ENCODE measurements around the gene TTC27.
"Not testable (repeated sequence)": the region's sequence is repeated elsewhere in the genome, so short reads cannot be mapped to it uniquely, and the experiment has no call there.

The TTC27 gene

DNA sequence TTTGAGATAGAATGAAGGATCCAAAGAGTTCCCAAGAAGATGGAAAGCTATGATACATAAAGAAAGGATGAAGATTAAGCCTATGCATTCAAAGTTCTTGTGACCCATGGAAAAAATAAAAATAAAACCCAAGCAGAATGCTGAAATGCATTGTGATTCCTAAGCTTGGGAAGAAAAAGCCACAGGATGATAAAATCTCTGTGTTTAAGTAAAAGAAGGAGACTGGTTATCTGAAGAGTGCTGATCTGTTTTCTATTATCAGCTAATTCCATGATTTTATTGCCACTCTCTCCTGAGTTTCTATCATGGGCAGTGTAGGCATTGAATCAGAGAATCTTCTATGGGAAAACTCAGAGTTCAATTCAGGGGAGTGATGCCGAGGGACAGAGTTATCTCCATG is 215.8 kb downstream of the TTC27 start:
- FAIRE-seq, result no peak
- DNase-seq (ENCODE audit: insufficient read length, low spot score), result no peak

DNA sequence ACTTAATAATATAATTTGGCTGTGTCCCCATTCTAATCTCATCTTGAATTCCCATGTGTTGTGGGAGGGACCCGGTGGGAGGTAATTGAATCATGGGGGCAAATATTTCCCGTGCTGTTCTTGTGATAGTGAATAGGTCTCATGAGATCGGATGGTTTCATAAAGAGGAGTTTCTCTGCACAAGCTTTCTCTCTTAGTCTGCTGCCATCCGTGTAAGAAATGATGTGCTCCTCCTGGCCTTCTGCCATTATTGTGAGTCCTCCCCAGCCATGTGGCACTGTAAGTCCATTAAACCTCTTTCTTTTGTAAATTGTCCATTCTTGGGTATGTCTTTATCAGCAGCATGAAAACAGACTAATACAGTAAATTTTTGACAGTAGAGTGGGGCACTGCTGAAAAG is 216.4 kb downstream of the TTC27 start:
- FAIRE-seq (no peak), DNase-seq (ENCODE audit: insufficient read length, low spot score) (no peak)

DNA sequence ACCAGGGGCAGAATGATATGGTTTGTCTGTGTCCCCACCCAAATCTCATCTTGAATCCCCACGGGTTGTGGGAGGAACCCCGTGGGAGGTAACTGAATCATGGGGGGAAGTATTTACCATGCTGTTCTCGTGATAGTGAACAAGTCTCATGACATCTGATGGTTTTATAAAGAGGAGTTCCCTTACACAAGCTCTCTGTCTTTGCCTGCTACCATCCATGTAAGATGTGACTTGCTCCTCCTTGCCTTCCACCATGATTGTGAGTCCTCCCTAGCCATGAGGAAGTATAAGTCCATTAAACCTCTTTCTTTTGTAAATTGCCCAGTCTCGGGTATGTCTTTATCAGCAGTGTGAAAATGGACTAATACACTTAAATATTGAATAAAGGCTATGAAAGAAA is 218.4 kb downstream of the TTC27 start:
- FAIRE-seq; DNase-seq (ENCODE audit: insufficient read length, low spot score): not testable (repeated sequence)

DNA sequence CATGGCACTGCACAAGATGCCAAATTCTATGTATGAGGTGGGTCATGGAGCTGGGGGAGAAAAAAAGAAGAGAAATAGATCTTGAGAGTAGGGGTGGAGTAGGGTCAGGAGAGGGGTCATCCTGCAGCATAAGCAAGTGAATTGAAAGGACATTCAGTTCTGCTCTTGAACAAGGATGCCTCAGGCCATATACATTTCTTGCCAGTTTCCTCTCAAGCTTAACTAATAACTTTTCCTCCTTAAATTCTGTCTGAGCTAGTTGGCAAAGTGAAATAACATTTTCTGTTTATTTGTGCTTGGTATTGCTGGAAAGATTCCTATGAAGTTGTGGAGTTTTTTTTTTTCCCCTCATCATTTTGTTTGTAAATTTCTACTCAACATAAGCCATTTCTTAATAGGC is 219.9 kb downstream of the TTC27 start:
- no peak for FAIRE-seq
- DNase-seq (ENCODE audit: insufficient read length, low spot score), result no peak

DNA sequence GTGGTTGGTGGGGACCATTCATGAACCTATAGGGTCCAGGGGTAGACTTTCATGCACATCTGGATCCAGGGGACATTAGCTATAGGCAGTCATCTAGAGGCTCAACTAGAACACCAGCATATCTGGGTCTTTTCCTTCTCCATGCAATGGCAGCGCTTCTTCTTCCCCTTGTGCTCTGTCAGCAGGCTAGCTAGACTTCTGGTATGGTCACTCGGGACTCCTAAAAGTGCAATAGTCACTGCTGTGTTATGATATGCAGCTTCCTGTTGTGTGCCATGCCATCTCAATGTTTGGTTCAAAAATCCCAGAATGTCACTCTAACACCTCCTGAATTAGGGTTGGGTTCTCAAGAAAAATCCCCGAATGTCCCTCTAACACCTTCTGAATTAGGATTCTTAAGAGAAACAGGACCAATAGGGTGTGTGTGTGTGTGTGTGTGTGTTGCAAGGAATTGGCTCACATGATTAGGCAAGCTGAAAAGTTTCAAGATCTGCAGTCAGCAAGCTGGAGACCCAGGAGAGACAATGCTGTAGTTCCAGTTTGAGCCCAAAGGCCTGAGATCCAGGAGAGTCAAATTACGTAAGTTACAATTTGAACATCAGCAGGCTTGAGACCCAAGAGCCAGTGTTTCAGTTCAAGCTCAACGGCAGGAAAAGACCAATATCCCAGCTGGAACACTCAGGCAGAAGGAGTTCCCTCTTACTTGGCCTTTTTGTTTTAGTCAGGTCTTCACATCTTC is 221.8 kb downstream of the TTC27 start:
- no peak for FAIRE-seq
- DNase-seq (ENCODE audit: insufficient read length, low spot score), result no peak

DNA sequence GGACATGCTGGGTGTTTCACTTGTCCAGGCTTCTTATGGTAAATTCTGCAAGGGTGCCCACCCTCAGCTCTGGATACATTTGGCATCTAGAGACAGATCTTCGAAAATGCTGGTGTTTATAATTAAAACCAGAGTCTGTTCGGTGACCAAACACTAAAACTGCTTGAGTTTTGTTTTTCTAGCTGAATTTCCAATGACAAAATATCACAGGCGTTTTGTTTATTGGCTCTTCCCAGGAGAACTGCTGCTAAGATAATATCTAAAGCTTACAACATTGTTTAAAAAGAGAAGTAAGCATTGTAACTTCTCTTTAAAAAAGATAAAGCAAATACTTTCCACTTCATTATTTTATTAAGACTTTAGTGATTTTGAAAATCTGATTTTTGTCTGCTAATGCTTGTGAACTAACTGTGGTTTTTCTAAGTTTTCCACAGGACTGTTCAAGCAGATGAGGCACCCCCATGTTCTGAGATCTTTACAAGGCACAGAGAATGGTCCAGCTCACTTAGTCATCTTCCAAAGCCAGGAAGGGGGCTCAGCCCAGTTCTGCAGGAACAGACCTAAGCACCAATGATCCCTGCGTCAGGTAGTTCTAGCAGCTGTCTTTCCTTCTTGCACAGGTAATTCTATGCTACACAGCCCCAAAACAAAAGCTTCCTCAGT is 224.1 kb downstream of the TTC27 start:
- FAIRE-seq (no peak), DNase-seq (ENCODE audit: insufficient read length, low spot score) (no peak)

DNA sequence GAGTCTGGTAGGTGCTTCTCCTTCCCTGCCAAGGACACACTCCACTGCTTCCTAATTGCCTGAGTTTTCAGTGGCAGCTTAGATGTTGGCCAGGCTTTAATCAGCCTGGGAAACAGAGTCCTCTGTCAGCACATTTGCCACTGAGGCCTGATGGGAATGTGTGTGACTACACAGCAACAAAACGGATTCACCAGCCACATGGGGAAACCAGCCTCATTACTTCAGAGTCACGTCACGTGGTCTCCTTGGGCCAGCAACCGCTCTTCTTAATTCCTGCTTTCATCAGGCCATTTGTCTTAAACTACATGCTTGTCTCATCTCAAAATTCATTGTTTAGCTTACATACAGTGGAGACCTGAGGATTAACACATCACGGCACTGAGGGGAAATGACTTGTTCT is 225.0 kb downstream of the TTC27 start:
- no peak for DNase-seq (ENCODE audit: insufficient read length, low spot score)
- FAIRE-seq, result no peak

DNA sequence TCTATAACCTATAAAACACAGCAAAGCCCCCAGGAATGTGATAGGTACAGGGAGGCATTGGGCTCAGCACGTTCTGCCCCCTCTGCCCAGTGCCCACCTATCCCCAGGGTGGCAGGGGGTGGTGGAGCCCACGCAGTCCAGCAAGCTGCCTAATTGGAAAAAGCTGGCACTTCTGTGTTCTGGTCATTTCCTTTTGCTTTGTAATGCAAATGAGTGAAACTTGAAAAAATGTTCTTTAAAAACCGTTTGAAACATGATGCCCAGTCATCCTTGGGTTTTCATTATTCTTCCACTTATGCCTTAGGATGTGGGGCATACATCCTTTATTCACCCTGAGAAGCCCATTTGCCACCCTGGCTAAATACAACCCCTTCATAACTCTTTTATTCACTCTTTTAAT is 229.0 kb downstream of the TTC27 start:
- FAIRE-seq (no peak), DNase-seq (ENCODE audit: insufficient read length, low spot score) (no peak)

DNA sequence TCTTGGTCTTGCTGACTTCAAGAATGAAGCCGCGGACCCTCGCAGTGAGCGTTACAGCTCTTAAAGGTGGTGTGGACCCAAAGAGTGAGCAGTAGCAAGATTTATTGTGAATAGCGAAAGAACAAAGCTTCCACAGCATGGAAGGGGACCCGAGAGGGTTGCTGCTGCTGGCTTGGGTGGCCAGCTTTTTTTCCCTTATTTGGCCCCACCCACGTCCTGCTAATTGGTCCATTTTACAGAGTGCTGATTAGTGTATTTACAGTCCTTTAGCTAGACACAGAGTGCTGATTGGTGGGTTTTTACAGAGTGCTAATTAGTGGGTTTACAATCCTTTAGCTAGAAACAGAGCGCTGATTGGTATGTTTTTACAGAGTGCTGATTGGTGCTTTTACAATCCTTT is 230.9 kb downstream of the TTC27 start:
- no peak for DNase-seq (ENCODE audit: insufficient read length, low spot score)
- FAIRE-seq, result no peak

DNA sequence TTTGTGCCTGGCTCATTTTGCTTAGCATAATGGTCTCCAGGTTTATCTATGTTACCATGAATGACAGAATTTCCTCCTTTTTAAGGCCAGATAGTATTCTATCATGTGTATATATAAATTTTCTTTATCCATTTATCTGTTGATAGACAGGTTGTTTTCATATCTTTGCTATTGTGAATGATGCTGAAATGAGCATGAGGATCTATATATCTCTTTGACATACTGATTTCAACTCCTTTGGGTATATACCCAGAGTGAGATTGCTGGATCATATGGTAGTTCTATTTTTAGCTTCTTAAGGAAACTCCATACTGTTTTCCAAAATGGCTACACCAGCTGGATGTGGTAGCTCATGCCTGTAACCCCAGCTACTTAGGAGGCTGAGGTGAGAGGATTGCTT is 232.5 kb downstream of the TTC27 start:
- no peak for DNase-seq (ENCODE audit: insufficient read length, low spot score)
- no peak for FAIRE-seq

DNA sequence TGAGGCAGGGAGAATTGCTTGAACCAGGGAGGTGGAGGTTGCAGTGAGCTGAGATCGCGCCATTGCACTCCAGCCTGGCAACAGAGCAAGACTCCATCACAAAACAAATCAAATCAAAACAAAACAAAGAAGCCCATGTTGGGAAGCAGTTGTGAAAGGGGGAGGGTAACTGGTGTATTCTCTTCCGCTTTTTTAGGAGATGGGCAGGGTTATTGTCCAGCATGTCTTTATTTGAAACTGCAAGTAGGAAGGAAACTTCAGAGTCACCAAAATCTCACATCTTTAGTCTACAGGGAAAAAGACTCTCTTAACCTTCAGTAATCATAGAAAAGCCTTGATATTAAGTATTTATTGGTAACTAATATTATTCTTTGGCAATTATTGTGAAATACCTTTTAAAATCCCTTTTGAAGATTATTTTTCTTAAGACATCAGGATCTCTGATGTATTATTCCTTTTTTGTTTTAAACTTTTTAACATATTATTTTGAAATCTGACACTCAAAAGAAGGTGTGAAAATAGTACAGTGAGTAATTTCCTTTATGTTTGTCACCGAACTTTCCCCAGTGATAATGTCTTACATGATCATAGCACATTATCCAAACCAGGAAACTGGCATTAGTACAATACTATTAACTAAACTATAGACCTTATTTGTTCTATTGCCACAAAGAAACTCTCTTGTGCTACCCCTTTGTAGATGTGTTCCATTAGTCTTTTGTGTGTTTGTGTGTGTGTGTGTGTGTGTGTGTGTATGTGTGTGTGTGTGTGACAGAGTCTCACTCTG is 234.6 kb downstream of the TTC27 start:
- FAIRE-seq, result no peak

DNA sequence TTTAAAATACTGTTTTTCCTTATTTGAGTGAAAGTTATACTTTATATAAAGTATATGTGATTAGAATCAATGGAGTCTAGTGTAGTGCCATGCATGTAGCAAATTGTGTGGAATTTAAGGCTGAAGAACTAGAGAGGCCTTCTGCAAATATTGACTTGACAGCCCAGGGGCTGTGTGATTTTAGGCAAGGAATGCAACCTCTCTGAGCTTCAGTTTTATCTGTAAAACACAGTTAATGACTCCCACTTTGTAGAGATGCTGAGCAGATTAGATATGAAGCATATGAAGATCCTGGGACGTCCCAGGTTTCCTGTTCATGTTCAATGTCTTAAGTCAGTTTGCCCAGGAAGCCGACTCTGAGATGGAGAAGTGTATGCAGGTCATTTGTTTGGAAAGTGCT is 235.5 kb downstream of the TTC27 start:
- FAIRE-seq (no peak), DNase-seq (ENCODE audit: insufficient read length, low spot score) (no peak)

More for the DNA sequence above, 234.6 kb downstream of the TTC27 start:
- no peak for DNase-seq (ENCODE audit: insufficient read length, low spot score)

DNA sequence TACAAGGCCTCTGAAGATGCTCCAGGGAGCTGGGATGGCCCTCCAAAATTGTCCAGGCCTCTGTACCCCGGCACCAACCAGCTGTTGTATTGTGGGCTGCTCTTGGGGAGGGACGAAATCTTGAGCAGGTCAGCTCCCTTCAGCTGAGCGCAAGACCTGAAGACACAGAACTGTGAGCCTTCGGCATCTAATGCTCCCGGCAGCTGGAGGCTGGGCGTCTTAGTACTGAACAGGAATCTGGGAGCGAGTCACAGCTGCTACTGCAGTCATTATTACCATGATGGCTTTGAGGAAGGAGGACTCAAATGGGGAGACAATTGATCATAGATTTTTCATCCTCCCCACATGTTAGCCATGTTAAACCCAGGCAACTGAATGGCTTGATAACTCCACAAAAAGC is 236.0 kb downstream of the TTC27 start:
- FAIRE-seq (no peak), DNase-seq (ENCODE audit: insufficient read length, low spot score) (no peak)

DNA sequence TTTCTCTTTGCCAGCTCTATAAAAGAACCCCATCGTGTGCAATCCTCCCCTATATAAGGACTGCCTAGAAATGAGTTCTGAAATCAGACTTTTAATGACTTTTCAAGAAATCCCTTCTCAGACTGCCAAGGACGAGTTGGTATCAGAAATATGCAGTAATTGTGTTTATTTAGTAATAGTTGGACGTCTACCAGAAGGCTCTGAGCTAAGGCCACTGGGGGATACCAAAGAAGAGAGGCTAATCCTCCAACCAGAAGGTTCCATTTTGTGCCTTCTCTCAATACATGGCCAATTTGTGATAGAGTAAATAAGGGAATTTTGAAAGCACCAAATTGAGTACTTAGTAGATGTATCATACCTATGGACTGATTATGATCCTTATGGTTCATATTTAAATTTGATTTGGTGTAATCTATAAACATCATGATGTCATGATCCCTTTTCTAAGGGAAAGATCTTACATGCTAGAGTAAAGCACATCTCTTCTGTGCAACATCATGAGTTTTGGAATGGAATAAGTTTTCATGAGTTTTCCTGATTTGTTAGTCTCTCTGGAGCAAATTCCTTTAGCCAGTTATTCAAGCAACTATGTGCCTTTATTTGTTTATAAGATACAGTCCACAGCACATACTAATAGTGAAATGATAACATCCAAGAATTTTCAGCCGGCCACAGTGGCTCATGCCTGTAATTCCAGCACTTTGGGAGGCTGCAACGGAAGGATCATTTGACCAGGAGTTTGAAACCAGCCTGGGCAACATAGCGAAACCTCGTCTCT is 236.7 kb downstream of the TTC27 start:
- no peak for DNase-seq (ENCODE audit: insufficient read length, low spot score)
- no peak for FAIRE-seq

DNA sequence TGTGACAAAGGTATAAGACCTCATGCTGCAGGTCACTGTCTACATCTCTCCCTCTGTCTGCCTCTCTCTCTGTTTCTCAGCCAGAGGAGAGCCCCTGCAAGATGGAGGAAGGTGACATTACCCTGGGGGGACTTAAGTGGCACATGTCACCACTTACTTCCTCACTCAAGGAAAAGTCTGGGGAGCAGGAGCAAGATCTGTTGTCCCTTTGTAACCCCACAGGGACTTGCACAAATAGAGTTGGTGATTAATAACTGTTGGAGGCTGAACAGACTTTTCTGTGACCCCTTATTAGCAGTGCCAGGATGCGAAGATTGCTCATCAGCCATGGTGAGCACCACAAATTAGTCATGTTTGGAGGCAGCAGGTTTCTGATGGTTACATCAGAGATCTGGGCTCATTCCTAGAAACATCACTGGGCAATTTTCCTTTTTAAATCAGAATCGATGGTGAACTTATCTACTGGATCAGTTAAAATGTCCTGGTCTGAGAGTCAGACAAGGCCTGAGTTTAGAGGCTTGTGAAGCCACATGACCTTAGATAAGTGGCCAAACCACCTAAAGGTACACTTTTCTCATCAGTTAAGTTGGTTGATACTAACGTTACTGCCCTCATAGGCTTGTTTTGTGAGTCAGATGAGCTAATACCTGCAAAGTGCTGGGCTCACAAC is 237.7 kb downstream of the TTC27 start:
- FAIRE-seq, result no peak
- peak; percentile 56 for DNase-seq (ENCODE audit: insufficient read length, low spot score)

DNA sequence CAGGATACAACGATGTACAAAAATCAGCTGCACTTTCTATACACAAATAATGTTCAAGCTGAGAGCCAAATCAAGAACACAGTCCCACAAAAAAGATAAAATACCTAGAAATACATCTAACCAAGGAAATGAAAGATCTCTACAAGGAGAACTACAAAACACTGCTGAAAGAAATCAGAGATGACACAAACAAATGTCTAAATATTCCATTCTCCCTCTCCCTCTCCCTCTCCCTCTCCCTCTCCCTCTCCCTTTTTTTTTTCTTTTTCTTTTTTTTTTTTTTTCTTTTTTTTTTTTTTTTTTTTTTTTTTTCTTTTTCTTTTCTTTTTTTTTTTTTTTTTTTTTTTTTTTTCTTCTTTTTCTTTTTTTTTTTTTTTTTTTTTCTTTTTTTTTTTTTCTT is 238.6 kb downstream of the TTC27 start:
- not testable (repeated sequence) for DNase-seq (ENCODE audit: insufficient read length, low spot score); FAIRE-seq

Data from HTR-8/SVneo (cell line).